Activated CD4-positive, alpha-beta T cell treated with anti-CD3 and anti-CD28 coated beads, Interleukin-2, amount 10 ng/mL, durations not matched to agents 7 days and 5 days (primary cell): ENCODE results near the gene AQP1. TPM values are rescaled to one million over a fixed set of nuclear protein-coding genes. Genes with fewer than 3 reads are reported as not detected.

Experiments used
- CTCF ChIA-PET: fragments of 350-600 bp; sonication (Branson Sonifier 250); formaldehyde crosslinking; loops from one replicate; lab custom pipeline; 2021; ENCODE audit warnings: antibody characterized with exemption; lab: Charles Lee
- POLR2A ChIA-PET: fragments of 350-600 bp; sonication (Branson Sonifier 250); formaldehyde crosslinking; loops from one replicate; lab custom pipeline; 2021; ENCODE audit warnings: antibody characterized with exemption; lab: Charles Lee
- DNase-seq: peaks from one replicate; pipeline ENCODE4 v3.0.0-alpha.2; 2020
- H3K27ac Mint-ChIP-seq: one replicate; pipeline ENCODE4 v1.8.0; 2021; ENCODE audit warnings: mild to moderate bottlenecking, moderate library complexity, mixed read lengths
- H3K27me3 Mint-ChIP-seq: one replicate; pipeline ENCODE4 v1.8.0; 2021; ENCODE audit warnings: mixed read lengths
- H3K36me3 Mint-ChIP-seq: one replicate; pipeline ENCODE4 v1.8.0; 2021; ENCODE audit warnings: low read depth, mixed read lengths
- H3K4me1 Mint-ChIP-seq: one replicate; pipeline ENCODE4 v1.8.0; 2021; ENCODE audit warnings: mixed read lengths
- H3K4me3 Mint-ChIP-seq: one replicate; pipeline ENCODE4 v1.8.0; 2021; ENCODE audit warnings: mild to moderate bottlenecking, moderate library complexity, mixed read lengths
- H3K9me3 Mint-ChIP-seq: one replicate; pipeline ENCODE4 v1.8.0; 2021; ENCODE audit warnings: mixed read lengths
- total RNA-seq, 2 experiments: library from RNA; stranded (reverse); gene quantifications; one replicate each; pipeline ENCODE4 v1.2.3, GENCODE V29; 2021

The AQP1 gene
- total RNA-seq, 2 experiments from 2014 or later, result 0.12 to 0.21 TPM

- no peaks in the 10 kb centered on the region for H3K4me1 Mint-ChIP-seq
- H3K27me3 Mint-ChIP-seq, result no peaks in the 10 kb centered on the region
- no peak overlapping the region for H3K27ac Mint-ChIP-seq
- ChIA-PET CTCF (interaction anchor here (1.0 to 1.5 kb wide), 2 partner anchors 90 to 133 kb away, joined by 3 read pairs; no protein-coding TSS in a partner anchor), POLR2A (no interaction called here)
- H3K4me3 Mint-ChIP-seq, result no peak overlapping the region
- no peaks in the 10 kb centered on the region for H3K9me3 Mint-ChIP-seq
- H3K36me3 Mint-ChIP-seq, result no peaks in the 10 kb centered on the region
- no peak for DNase-seq
Observed at GRCh38 chr7:30893357-30893756, 18.3 kb upstream of the AQP1 start.

- Mint-ChIP-seq H3K27ac (no peak overlapping the region), H3K4me3 (no peak overlapping the region), H3K36me3 (no peaks in the 10 kb centered on the region), H3K27me3 (no peaks in the 10 kb centered on the region), H3K9me3 (no peaks in the 10 kb centered on the region), H3K4me1 (no peaks in the 10 kb centered on the region)
- ChIA-PET POLR2A (no interaction called here), CTCF (interaction anchor here (1.5 kb wide), 1 partner anchor 90 kb away, joined by 3 read pairs; no protein-coding TSS in a partner anchor)
- no peak for DNase-seq
Observed at GRCh38 chr7:30894009-30894408, 17.6 kb upstream of the AQP1 start.

GRCh38 chr7:30894866-30895605, 16.6 kb upstream of the AQP1 start:
- Mint-ChIP-seq H3K27me3 (no peaks in the 10 kb centered on the region), H3K4me1 (no peaks in the 10 kb centered on the region), H3K4me3 (no peak overlapping the region), H3K9me3 (no peaks in the 10 kb centered on the region), H3K27ac (no peak overlapping the region), H3K36me3 (no peaks in the 10 kb centered on the region)
- DNase-seq, result no peak
- ChIA-PET CTCF (interaction anchor here (1.5 kb wide), 1 partner anchor 89 kb away, joined by 3 read pairs; no protein-coding TSS in a partner anchor), POLR2A (no interaction called here)

- no peaks in the 10 kb centered on the region for H3K36me3 Mint-ChIP-seq
- ChIA-PET CTCF (no interaction called here), POLR2A (no interaction called here)
- H3K9me3 Mint-ChIP-seq, result no peaks in the 10 kb centered on the region
- no peak overlapping the region for H3K27ac Mint-ChIP-seq
- DNase-seq, result no peak
- no peaks in the 10 kb centered on the region for H3K4me1 Mint-ChIP-seq
- H3K27me3 Mint-ChIP-seq, result no peaks in the 10 kb centered on the region
- H3K4me3 Mint-ChIP-seq, result no peak overlapping the region
Observed at GRCh38 chr7:30896036-30896435, 15.6 kb upstream of the AQP1 start.

GRCh38 chr7:30896783-30897637, 14.6 kb upstream of the AQP1 start:
- no peaks in the 10 kb centered on the region for H3K27me3 Mint-ChIP-seq
- no peak overlapping the region for H3K4me3 Mint-ChIP-seq
- H3K36me3 Mint-ChIP-seq, result no peaks in the 10 kb centered on the region
- POLR2A ChIA-PET, result no interaction called here
- no peaks in the 10 kb centered on the region for H3K9me3 Mint-ChIP-seq
- CTCF ChIA-PET, result no interaction called here
- no peak for DNase-seq
- no peak overlapping the region for H3K27ac Mint-ChIP-seq
- peaks cover 5% of the 10 kb centered on the region for H3K4me1 Mint-ChIP-seq

GRCh38 chr7:30897770-30898169, 13.9 kb upstream of the AQP1 start:
- CTCF ChIA-PET, result no interaction called here
- no peaks in the 10 kb centered on the region for H3K27me3 Mint-ChIP-seq
- H3K27ac Mint-ChIP-seq, result no peak overlapping the region

GRCh38 chr7:30898411-30898810, 13.2 kb upstream of the AQP1 start:
- CTCF ChIA-PET, result no interaction called here
- Mint-ChIP-seq H3K9me3 (no peaks in the 10 kb centered on the region), H3K4me3 (no peak overlapping the region), H3K4me1 (peaks cover 5% of the 10 kb centered on the region), H3K36me3 (no peaks in the 10 kb centered on the region), H3K27me3 (no peaks in the 10 kb centered on the region), H3K27ac (no peak overlapping the region)
- POLR2A ChIA-PET, result no interaction called here
- no peak for DNase-seq

More at GRCh38 chr7:30897770-30898169, 13.9 kb upstream of the AQP1 start:
- Mint-ChIP-seq H3K4me3 (no peak overlapping the region), H3K4me1 (peaks cover 5% of the 10 kb centered on the region), H3K9me3 (no peaks in the 10 kb centered on the region), H3K36me3 (no peaks in the 10 kb centered on the region)
- no peak for DNase-seq
- POLR2A ChIA-PET, result no interaction called here

GRCh38 chr7:30899066-30899465, 12.6 kb upstream of the AQP1 start:
- Mint-ChIP-seq H3K27me3 (no peaks in the 10 kb centered on the region), H3K4me1 (peaks cover 5% of the 10 kb centered on the region), H3K36me3 (no peaks in the 10 kb centered on the region), H3K9me3 (no peaks in the 10 kb centered on the region), H3K27ac (no peak overlapping the region), H3K4me3 (no peak overlapping the region)
- ChIA-PET CTCF (interaction anchor here (0.7 kb wide), 1 partner anchor 125 kb away, joined by 3 read pairs; no protein-coding TSS in a partner anchor), POLR2A (no interaction called here)
- DNase-seq, result no peak

- H3K4me1 Mint-ChIP-seq, result peaks cover 5% of the 10 kb centered on the region
- no peak for DNase-seq
- no peak overlapping the region for H3K27ac Mint-ChIP-seq
- ChIA-PET POLR2A (no interaction called here), CTCF (interaction anchor here (0.7 kb wide), 1 partner anchor 125 kb away, joined by 3 read pairs; no protein-coding TSS in a partner anchor)
- no peak overlapping the region for H3K4me3 Mint-ChIP-seq
- H3K36me3 Mint-ChIP-seq, result no peaks in the 10 kb centered on the region
- no peaks in the 10 kb centered on the region for H3K27me3 Mint-ChIP-seq
- H3K9me3 Mint-ChIP-seq, result no peaks in the 10 kb centered on the region
Observed at GRCh38 chr7:30899630-30900029, 12.0 kb upstream of the AQP1 start.

- H3K4me1 Mint-ChIP-seq, result peaks cover 5% of the 10 kb centered on the region
- CTCF ChIA-PET, result no interaction called here
Observed at GRCh38 chr7:30900053-30900452, 11.6 kb upstream of the AQP1 start.

GRCh38 chr7:30900803-30901362, 10.8 kb upstream of the AQP1 start:
- no peaks in the 10 kb centered on the region for H3K27me3 Mint-ChIP-seq
- no peaks in the 10 kb centered on the region for H3K36me3 Mint-ChIP-seq
- no peaks in the 10 kb centered on the region for H3K9me3 Mint-ChIP-seq
- CTCF ChIA-PET, result no interaction called here
- POLR2A ChIA-PET, result no interaction called here
- peaks cover 5% of the 10 kb centered on the region for H3K4me1 Mint-ChIP-seq
- H3K27ac Mint-ChIP-seq, result no peak overlapping the region
- H3K4me3 Mint-ChIP-seq, result no peak overlapping the region
- no peak for DNase-seq

More at GRCh38 chr7:30900053-30900452, 11.6 kb upstream of the AQP1 start:
- Mint-ChIP-seq H3K27me3 (no peaks in the 10 kb centered on the region), H3K36me3 (no peaks in the 10 kb centered on the region), H3K27ac (no peak overlapping the region), H3K4me3 (no peak overlapping the region), H3K9me3 (no peaks in the 10 kb centered on the region)
- DNase-seq, result no peak
- POLR2A ChIA-PET, result no interaction called here

- H3K4me3 Mint-ChIP-seq, result no peak overlapping the region
- H3K27ac Mint-ChIP-seq, result no peak overlapping the region
- H3K36me3 Mint-ChIP-seq, result no peaks in the 10 kb centered on the region
Observed at GRCh38 chr7:30901856-30902255, 9.8 kb upstream of the AQP1 start.

GRCh38 chr7:30902466-30902865, 9.2 kb upstream of the AQP1 start:
- Mint-ChIP-seq H3K9me3 (no peaks in the 10 kb centered on the region), H3K27me3 (no peaks in the 10 kb centered on the region), H3K36me3 (no peaks in the 10 kb centered on the region), H3K4me3 (no peak overlapping the region), H3K4me1 (peaks cover 5% of the 10 kb centered on the region), H3K27ac (no peak overlapping the region)
- ChIA-PET POLR2A (no interaction called here), CTCF (no interaction called here)
- DNase-seq, result no peak

More at GRCh38 chr7:30901856-30902255, 9.8 kb upstream of the AQP1 start:
- CTCF ChIA-PET, result no interaction called here
- Mint-ChIP-seq H3K9me3 (no peaks in the 10 kb centered on the region), H3K27me3 (no peaks in the 10 kb centered on the region), H3K4me1 (peaks cover 5% of the 10 kb centered on the region)
- DNase-seq, result no peak
- POLR2A ChIA-PET, result no interaction called here
